Lung microvascular endothelial cell (primary cell): Measurements from ENCODE around the gene UVRAG. TPM values are rescaled to one million over a fixed set of nuclear protein-coding genes. Genes with fewer than 3 reads are reported as not detected.
A peak's percentile ranks its signal among the peaks of the same experiment; 100 is the strongest.

Experiments
- DNase-seq, 2 donors: peaks; one replicate each; pipeline versions ENCODE4 v3.0.0 to v3.0.0-alpha.2; 2010; ENCODE audit warnings: low read depth in 2 of 2
- total RNA-seq: library from RNA; depleted of rRNA; stranded (reverse); fragments of >200 nt; gene quantifications from 2 replicates; pipeline ENCODE4 v1.2.1, GENCODE V29; 2014

The UVRAG gene
- total RNA-seq, 1 donor from 2014 or later, result 60.7 TPM

GRCh38 chr11:75802913-75803820, 11.8 kb upstream of the UVRAG start:
- DNase-seq, result peak; percentile 73 to 83

- no peak for DNase-seq
Measured at GRCh38 chr11:75809111-75809510, 5.9 kb upstream of the UVRAG start.

GRCh38 chr11:75809991-75810390, 5.0 kb upstream of the UVRAG start:
- DNase-seq, result no peak

GRCh38 chr11:75810637-75811390, 4.2 kb upstream of the UVRAG start:
- no peak for DNase-seq

- no peak for DNase-seq
Measured at GRCh38 chr11:75811485-75811884, 3.5 kb upstream of the UVRAG start.

- no peak for DNase-seq
Measured at GRCh38 chr11:75812542-75813040, 2.4 kb upstream of the UVRAG start.

- DNase-seq, result peak in 1 of 2 donors; percentile 43
Measured at GRCh38 chr11:75813124-75813523, 1.9 kb upstream of the UVRAG start.

GRCh38 chr11:75813622-75814039, 1.4 kb upstream of the UVRAG start:
- DNase-seq, result peak; percentile 80 to 95

GRCh38 chr11:75814363-75814676, 690 bp upstream of the UVRAG start:
- DNase-seq, result no peak

- peak; percentile 49 to 56 for DNase-seq
Measured at GRCh38 chr11:75815345-75816168, 547 bp downstream of the UVRAG start.

- DNase-seq, result peak; percentile 22 to 36
Measured at GRCh38 chr11:75816561-75817239, 1.7 kb downstream of the UVRAG start.

- peak in 1 of 2 donors; percentile 17 for DNase-seq
Measured at GRCh38 chr11:75820645-75821044, 5.6 kb downstream of the UVRAG start.

GRCh38 chr11:75821202-75821601, 6.2 kb downstream of the UVRAG start:
- no peak for DNase-seq

GRCh38 chr11:75822541-75822940, 7.5 kb downstream of the UVRAG start:
- no peak for DNase-seq

GRCh38 chr11:75823415-75823814, 8.4 kb downstream of the UVRAG start:
- DNase-seq, result no peak

- no peak for DNase-seq
Measured at GRCh38 chr11:75823946-75824345, 8.9 kb downstream of the UVRAG start.

- DNase-seq, result peak; percentile 69 to 86
Measured at GRCh38 chr11:75826461-75827230, 11.6 kb downstream of the UVRAG start.

GRCh38 chr11:75827562-75827961, 12.6 kb downstream of the UVRAG start:
- DNase-seq, result peak; percentile 60 to 74

GRCh38 chr11:75831915-75832502, 17.0 kb downstream of the UVRAG start:
- no peak for DNase-seq

- no peak for DNase-seq
Measured at GRCh38 chr11:75834728-75835127, 19.7 kb downstream of the UVRAG start.
